ENCODE measurements around the gene HRC.
A peak's percentile ranks its signal among the peaks of the same experiment; 100 is the strongest.
"Not testable (repeated sequence)": the region's sequence is repeated elsewhere in the genome, so short reads cannot be mapped to it uniquely, and the experiment has no call there.

Gene HRC

DNA sequence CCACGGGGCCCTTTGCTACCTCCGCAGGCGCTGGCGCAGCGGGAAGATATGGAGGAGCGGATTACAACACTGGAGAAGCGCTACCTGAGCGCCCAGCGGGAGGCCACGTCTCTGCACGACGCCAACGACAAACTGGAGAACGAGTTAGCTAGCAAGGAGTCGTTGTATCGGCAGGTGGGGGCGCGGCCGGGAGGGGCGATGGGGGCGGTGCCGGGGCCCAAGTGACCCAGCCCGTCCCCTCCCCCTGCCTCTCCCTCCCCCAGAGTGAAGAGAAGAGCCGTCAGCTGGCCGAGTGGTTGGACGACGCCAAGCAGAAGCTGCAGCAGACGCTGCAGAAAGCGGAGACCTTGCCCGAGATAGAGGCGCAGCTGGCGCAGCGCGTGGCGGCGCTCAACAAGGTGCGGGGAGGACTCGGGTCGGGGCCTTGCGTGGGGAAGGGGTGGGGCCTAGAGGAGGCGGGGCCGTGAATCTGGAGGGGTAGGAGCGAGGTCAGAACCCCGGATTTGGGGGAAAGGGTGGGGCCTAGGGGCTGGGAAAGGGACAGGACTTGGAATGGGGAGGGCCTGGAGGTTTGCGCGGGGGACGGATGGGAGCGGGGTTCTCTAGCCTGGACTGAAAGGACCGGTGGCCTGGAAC lies 22.1 kb downstream of the HRC start:
- no peak for DNase-seq

DNA sequence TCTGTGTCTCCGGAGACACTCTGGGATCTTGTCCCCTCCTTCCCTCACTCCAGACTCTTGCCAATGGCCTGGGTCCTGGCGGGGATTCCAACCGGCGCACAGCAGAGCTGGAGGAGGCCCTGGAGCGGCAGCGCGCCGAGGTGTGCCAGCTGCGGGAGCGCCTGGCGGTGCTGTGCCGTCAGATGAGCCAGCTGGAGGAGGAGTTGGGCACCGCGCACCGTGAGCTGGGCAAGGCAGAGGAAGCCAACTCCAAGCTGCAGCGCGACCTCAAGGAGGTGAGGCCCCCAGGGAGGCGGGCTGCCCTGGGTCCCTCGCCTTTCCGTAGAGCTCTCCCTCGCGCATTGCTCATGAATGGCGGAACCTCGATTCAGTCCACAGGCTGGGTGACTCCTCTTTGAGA lies 24.9 kb downstream of the HRC start:
- no peak for DNase-seq

DNA sequence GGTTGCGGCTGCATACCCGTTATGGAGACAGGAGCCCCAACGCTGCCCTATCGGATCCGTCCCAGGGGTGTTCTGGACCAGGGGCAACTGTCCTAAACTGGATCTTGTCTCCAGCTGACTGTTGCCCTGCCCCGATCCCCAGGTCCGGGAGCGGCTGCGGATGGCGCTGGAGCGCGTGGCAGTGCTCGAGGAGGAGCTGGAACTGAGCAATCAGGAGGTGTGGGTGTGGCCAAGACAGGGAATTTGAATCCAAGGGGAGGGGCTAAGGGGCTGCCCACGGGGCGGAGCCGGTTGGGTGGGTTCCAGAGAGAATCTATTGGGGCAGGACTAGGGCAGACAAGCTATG lies 26.0 kb downstream of the HRC start:
- DNase-seq = no peak

DNA sequence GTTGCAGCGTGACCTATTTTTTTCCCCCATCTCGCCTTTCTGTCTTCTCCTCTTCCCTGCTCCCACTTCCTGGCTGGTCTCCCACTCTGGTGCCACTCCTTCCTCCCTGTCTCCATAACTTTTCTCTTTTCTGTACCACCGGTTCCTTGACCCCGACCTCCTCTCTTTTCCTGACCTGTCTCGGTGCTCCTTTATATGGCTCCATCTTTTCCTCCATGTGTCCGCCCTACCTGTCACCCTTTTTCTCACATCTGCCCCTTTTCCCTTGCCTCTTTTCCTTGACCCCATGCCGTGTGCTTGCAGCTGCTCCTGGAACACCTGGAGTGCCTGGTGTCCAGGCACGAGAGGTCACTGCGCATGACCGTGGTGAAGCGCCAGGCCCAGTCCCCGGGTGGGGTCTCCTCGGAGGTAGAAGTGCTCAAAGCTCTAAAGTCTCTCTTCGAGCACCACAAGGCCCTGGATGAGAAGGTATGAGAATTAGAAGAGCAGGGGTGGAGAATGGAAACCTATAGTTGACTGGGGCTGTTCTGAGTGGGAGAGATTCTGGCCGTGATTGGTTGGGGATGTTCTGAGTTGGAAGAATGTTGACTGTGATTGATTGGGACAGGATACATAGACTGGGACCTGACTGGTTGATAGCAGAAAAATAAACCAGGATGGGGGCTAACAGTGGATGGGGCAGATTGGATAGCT lies 26.5 kb downstream of the HRC start:
- no peak for DNase-seq

DNA sequence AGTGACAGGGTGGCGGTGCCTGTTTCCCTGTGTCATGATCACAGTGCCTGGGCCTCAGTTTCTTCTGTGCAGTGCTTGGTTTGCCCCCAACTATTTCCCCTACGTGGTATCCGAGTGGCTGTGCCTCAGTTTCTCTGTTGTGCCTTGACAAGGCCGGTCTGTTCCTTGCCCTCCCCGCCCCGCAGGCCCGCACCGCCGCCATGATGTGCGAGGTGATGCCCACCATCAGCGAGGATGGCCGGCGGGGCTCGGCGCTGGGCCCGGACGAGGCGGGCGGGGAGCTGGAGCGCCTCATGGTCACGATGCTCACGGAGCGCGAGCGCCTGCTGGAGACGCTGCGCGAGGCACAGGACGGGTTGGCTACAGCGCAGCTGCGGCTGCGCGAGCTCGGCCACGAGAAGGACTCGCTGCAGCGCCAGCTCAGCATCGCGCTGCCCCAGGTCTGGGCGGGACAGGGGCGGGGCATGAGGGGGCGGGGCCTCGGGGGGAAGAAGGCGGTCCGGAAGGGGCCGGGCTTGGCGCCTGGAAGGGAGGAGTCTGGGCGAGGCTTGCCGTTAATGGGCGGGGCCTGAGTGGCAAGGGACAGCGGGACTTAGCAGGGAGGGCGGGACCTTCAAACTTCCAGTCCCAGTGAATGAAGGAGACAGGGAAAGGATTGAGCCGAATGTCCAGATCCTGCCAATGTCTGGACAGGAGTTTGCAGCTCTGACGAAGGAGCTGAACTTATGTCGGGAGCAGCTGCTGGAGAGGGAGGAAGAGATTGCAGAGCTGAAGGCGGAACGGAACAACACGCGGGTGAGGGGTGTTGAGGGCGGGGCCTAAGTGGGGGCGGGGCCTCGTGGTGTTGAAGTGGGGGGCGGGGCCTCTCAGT lies 27.3 kb downstream of the HRC start:
- peak; percentile 48 for DNase-seq

DNA sequence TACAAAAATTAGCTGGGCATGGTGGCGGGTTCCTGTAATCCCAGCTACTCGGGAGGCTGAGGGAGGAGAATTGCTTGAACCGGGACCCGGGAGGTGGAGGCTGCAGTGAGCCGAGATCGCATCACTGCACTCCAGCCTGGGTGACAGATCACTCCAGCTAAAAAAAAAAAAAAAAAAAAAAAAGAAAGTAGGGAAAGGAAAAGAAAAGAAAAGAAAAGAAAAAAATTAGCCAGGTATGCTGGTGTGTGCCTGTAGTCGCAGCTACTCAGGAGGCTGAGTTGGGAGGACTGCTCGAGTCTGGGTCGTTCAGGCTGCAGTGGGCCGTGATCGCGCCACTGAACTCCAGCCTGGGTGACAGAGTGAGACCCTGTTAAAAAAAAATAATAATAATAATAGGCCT lies 28.0 kb downstream of the HRC start:
- DNase-seq = not testable (repeated sequence)

DNA sequence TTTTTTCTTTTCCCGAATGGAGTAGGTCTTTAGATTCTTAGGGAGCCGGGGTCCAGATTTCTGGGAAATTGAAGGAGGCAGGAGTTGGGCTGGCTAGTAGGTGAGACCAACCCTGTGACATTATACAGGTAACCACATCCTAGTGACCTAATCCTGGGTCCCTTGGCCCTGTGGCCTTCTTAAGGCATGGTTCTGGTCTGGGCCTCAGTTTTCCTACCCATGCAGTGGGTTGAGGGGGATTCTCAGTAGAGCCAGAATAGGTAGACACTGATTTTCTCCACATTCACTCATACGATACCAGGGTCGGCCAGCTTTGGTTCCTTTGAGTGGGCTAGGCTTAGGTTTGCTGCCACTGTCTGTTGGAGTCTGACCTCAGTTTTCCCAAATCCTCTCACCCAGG lies 28.6 kb downstream of the HRC start:
- DNase-seq = no peak

DNA sequence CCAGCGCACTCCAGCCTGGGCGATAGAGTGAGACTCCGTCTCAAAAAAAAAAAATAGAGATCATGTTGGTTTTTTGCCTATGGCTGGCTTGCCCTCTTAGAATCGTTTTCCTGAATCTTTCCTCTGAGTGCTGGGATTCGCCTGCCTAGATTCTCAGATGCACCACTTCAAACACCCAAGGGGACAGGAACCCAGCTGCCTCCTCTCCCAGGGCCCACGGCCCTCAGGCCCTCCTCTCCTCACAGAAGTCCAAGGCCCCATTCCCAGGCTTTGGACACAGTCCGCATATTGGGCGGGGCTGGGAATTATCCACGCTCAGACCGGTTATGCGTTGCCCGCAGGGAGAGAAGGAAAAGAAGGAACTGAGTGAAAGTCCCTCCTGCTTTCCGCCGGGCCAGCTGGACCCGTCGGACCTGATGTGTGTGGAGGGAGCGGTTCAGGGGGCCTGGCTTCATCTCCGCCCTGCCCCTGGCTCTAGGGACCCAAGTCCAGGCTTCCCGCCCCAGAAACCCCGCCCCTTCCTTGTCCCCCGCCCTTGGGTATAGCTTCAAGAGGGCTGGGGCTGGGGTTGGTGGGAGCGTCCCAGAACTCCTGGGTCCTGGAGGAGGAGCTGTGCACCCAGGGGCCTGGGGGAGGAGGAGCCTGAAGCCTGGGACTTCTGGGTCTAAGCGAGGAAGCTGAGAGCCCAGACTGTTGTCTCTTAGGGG lies 30.0 kb downstream of the HRC start:
- DNase-seq = no peak

DNA sequence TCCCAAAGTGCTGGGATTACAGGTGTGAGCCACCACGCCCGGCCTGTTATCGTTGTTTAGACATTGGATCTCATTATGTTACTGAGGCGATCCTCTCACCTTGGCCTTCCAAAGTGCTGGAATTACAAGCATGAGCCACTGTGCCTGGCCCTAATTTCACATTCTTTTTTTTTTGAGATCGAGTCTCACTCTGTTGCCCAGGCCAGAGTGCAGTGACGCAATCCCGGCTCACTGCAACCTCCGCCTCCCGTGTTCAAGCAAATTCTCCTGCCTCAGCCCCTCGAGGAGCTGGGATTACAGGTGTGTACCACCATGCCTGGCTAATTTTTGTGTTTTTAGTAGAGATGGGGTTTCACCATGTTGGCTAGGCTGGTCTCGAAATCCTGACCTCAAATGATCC lies 31.9 kb downstream of the HRC start:
- DNase-seq = not testable (repeated sequence)

DNA sequence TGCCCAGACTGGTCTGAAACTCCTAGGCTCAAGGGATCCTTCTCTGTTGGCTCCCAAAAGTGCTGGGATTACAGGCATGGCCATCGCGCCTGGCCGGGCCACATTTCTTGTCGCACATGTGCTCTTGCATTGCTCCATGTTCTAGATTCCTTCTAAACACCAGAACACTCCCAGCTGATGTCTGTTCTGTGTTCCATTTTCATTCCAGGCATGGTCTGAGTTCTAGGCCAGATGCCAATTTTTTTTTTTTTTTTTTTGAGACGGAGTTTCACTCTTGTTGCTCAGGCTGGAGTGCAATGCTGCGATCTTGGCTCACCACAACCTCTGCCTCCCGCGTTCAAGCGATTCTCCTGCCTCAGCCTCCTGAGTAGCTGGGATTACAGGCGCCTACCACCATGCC lies 33.4 kb downstream of the HRC start:
- not testable (repeated sequence) for DNase-seq

DNA sequence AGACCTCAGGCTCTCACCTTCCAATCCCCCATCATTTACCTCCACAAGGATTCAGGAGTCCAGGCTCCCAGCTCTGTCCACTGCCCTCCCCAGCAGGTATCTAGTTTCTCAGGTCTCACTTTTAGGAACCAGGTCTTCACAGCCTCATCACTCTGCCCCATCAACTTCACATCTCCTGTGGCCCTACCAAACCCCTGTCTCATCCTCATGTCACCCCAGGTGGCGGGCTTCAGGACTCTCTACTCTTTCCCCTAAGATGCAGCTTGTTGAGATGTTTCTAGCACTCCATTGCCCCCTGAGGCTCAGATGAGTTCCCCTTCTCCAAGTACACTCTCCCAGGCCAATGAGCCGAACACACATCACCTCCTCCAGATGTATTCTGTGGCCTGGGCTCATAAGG lies 34.3 kb downstream of the HRC start:
- no peak for DNase-seq

DNA sequence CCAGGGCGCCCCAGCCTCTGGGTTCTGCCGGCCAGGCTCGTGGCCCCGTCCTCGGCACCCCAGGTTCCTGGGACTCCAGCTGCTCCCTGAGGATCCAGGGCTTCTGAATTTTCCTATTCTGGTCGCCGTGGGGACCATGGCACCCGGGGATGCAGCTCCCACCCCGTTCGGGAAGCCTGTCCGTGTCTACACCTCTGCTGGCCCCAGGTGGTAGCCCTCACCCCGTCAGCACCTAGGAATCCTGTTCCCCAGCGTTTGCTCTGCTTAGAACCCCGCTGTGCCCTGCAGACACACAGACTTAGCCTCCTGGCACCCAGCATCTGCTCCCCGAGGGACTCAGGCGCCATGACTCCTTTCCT lies 34.9 kb downstream of the HRC start:
- no peak for DNase-seq

DNA sequence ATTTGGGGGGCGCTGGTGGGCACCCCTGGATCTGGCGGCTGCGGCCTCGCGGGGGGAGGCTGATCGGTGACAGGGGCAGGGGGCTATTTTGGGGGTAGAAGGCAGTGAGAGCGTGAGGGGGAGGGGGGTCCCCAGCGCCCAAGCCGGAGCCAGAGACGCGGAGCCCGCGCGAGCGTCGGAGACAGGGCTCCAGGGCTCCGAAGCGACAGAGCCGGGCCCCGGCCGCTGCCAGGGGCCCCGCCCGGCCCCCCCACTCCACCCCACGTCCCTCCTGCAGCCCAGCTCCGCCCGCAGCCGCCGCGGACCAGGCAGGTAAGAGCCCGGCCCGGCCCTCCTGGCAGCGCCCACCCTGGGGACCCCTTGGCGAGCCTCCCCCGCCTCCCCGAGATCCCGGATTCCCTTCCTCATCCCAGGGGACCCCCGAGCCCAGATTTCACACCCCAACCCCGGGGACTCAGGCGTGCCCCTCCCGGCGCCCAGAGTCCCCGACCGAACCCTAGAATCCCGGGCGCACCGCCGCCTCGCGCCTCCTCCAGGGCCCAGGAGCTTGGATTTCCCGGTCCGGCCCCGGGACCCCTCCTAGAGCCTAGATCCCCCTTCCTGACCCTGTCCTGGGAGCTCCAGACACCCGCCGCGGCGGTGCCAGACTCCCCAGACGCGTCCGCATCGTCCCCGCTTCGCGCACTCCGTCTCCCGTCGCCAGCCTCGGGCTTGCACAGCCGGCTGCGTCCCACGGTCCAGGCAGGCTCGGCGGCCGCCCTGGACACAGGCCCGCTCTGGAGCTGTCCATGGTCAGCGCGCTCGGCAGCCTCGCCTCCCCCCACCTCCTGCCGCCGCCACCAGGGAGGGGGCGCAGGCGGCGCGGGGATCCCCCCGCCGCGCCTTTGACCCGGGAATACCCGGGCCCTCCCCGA lies 35.5 kb downstream of the HRC start, which contains the start of gene PPFIA3:
Gene PPFIA3 (plus strand): TSS at position 134 of the 914 bp plus-strand sequence. CDS start 8,330 bp downstream, outside the sequence.
- DNase-seq = no peak

DNA sequence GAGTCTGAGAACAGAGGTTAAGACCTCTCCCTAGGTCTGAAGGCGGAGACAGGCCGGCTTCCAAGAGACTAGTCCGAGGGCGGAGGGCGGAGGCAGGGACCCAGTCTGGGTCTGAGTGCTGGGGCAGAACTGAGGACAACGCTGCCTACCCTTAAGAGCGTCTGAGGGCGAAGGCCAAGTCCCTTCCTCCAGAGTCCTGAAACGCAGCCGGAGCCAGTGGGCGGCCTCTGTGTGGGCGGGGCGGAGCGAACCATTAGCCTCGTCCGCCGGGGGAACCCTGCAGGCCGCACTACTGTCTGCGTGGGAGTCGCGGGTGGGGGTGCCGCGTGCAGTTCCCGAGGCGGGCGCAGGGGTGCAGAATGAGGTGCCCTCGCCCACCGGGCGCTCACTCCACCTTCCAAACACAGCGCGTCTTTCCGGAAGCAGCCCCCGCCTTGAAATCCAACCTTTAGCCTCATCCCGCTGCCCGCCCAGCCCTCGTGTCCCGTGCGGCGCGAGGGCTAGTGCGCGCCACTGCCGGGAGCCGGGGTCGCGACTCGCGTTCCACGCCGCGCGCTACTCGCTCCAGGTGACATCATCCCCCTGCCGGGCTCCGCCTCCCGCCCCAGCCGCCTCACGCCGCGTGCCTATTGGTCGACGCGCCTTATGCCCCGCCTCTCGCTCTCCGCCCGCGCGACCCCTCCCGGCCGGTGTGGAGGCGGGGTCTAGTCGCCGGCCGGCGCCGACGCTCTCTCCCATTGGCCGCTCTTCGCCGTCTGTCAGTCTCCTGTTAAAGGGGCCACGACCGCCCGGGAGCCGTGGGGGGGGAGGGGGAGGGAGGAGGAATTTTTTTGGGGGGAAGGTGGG lies 36.4 kb downstream of the HRC start, which contains the start of gene C19orf73:
Gene C19orf73 (minus strand): TSS at position 579 of the 846 bp plus-strand sequence. CDS start 121 bp downstream, at position 458.
- peak; percentile 71 for DNase-seq

DNA sequence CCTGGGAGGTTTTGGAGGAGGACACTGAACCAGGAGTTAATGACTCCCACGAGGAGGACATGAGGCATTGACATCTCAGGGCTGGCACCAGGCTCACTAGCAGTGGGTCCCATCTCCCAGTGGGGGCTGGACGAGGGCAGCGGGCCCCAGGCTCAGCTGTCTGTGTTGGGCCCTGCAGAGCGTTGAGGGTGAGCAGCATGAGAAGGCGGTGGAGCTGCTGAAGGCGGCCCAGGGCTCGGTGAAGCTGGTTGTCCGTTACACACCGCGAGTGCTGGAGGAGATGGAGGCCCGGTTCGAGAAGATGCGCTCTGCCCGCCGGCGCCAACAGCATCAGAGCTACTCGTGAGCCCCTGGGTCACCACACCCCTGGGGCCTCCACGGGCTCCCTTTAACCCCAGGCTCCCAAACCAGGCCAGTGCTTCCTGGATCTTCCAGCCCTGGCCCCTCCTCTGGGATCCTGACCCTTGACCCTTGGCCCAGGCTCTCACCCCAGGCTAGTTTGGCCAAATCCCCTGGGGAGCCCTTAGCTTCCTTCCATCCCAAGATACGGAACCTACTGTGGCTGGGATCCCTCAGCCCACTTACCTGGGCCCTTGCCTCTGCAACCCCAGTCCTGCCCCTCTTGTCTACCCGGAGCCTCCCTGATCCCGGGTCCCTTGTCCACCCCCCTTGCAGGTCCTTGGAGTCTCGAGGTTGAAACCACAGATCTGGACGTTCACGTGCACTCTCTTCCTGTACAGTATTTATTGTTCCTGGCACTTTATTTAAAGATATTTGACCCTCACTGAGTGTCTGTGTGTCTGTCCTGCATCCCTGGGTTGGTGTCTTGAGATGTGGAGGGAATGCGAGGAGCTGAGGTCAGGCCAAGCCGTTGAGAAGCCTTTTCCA lies 37.3 kb downstream of the HRC start:
- no peak for DNase-seq

DNA sequence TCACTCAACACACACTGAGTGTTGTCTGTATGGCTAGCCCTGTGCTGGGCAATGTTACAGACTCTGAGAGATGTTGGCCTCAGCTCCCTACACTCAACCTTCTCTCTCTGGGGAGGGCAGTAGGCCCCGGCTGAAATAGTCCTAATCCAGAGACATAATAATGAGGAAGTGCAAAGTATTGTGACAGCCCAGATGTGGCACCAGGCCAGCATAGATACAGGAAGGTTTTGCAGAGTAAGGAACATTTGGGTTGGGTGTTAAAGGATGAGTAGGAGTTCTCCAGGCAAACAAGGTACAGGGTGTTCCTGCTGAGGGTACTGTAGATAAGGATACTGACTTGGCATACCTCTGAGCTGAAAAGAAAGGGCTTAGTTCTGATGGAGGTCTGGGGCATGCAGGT lies 38.7 kb downstream of the HRC start:
- DNase-seq = no peak

DNA sequence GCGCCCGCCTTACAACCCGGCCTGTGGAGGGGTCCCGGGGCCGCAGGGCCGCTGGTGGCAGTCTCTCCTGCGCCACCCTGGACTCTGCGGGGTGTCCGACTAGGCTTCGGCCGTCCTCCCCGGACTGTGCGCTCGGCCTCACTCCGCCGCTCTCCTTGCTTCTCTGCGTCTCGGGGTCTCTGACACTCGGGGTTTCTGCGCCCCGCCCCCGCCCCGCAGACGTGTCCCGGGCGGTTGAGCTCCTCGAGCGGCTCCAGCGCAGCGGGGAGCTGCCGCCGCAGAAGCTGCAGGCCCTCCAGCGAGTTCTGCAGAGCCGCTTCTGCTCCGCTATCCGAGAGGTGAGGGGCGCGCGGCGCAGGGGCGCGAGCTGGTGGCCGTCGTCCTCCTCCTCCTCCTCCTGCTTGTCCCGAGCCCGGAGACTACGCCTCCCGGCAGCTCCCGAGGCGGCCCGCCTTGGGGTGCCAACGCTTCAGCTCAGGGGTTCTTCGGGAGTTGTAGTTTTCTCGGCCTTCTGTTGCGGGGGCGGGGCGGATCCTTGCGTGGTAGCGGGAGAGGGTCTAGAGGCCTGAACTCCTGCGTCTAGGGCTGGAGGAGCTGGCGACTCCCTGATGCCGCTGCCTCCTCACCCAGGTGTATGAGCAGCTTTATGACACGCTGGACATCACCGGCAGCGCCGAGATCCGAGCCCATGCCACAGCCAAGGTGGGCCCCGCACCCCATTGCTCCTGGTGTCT lies 40.4 kb downstream of the HRC start:
- no peak for DNase-seq

DNA sequence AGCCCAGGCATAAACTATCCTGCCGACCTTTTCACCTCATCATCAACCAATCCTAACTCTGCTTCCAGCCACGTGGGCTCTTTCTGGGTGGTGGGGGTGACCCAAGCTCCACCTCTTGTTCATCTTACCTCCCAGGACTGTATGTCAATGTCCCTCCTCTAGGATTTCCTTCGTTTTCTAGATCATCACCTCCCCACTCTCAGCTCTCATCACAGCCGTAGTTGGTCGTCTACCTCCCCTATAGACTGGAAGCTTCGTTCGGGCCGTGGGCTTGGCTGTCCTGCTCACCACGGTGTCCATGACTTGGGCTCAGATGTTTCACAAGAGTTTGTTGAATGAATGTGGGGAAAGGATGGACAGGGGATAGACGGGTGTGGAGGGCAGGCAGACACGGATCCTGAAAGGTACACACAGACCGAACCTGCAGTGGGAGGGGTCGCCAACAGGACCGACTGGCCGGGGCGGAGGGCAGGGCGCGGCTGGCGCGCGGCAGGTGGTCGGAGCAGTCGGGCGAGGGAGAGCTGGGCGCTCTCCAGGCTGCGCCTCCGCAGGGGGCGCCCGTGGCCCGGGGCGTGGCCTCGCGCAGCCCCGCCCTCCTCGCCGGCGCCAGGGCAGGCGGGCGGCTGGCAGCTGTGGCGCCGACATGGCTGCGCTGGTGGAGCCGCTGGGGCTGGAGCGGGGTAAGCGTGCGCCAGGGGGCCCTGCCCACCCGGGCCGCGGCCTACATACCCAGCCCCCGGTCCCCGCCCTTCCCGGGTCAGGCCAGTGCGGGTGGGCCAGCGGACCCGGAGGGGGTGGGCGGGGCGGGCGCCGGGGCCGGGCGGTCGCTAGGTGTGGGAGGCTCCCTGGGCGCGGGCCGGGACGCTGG lies 41.2 kb downstream of the HRC start, which contains the start of gene LIN7B:
Gene LIN7B (plus strand): TSS at position 609 of the 868 bp plus-strand sequence. CDS start 35 bp downstream, at position 644.
- no peak for DNase-seq
